Epithelial cell of umbilical artery (primary cell): ENCODE results near the gene MINDY4B. TPM values are rescaled to one million over a fixed set of nuclear protein-coding genes. Genes with fewer than 3 reads are reported as not detected.

Source experiments
- total RNA-seq: library from RNA; depleted of rRNA; stranded (reverse); fragments of >200 nt; gene quantifications from 2 replicates; pipeline ENCODE4 v1.2.3, GENCODE V29; 2014

Gene MINDY4B
- total RNA-seq, result not detected in 2 replicates

DNA sequence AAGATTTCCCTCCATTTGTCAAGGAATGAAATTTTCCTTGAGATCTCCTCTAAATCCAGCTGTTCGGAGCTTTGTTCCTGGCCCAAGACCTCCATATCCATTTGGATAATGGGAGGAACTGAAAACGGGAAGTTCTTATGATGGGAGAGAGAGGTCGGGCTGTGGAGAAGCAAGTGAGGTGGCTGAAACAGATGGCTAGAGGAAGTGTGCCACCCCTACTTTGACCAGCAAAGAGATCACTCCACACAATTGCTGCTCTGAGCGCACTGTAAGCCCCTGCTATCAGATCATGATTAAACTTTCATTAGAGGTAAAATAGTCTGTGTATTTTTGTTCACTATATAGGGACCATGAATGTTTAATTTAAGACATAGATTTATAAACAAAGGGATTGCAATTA, at the start of gene MINDY4B:
TSS of gene MINDY4B (minus strand) at position 101 of the 400 bp plus-strand sequence. CDS start at position 101, 0 bp downstream.

Other genes starting within 250 kb of the MINDY4B start
- not detected in 2 replicates for gene ERICH6, start 201.5 kb downstream of the MINDY4B start, total RNA-seq
- 18.7 and 24.7 TPM in 2 replicates for gene SIAH2, start 142.3 kb downstream of the MINDY4B start, total RNA-seq
- gene CLRN1, start 67.3 kb upstream of the MINDY4B start, total RNA-seq, result not detected in 2 replicates
- 0.32 TPM in 1 of 2 replicates, not detected in the other for gene MED12L, start 180.2 kb upstream of the MINDY4B start, total RNA-seq